GM12872 (cell line): ENCODE results near the gene KIF16B.

Source experiments
- CTCF ChIP-seq: IDR thresholded peaks from 3 replicates; pipeline ENCODE4 v1.5.1; 2011; ENCODE audit warnings: low read depth, mild to moderate bottlenecking, low read length, moderate library complexity; ENCODE audit not compliant: insufficient read depth

The KIF16B gene

GRCh38 chr20:16360668-16361067 lies 212.6 kb downstream of the KIF16B start:
- TF ChIP-seq CTCF: no peak

GRCh38 chr20:16353417-16353781 lies 219.8 kb downstream of the KIF16B start:
- no peak for TF ChIP-seq CTCF

GRCh38 chr20:16352751-16353416 lies 220.4 kb downstream of the KIF16B start:
- 0 out of 3 replicates have a peak, but pooled peaks have one; percentile 12 for TF ChIP-seq CTCF

GRCh38 chr20:16352321-16352720 lies 220.9 kb downstream of the KIF16B start:
- TF ChIP-seq CTCF: no peak

- no peak for TF ChIP-seq CTCF
These were observed 221.8 kb downstream of the KIF16B start for GRCh38 chr20:16351415-16351814.

GRCh38 chr20:16350465-16350864 lies 222.8 kb downstream of the KIF16B start:
- TF ChIP-seq CTCF: no peak

- no peak for TF ChIP-seq CTCF
These were observed 223.6 kb downstream of the KIF16B start for GRCh38 chr20:16349523-16350260.
